HG03571 (cell line): Measurements from ENCODE around the gene B4GALT4.
"Not testable (repeated sequence)": the region's sequence is repeated elsewhere in the genome, so short reads cannot be mapped to it uniquely, and the experiment has no call there.

Experiments used
- ATAC-seq: cut with Tn5 transposase; IDR thresholded peaks from one replicate; pipeline ENCODE4 v1.9.1; 2021; ENCODE audit not compliant: unreplicated experiment

Gene B4GALT4

DNA sequence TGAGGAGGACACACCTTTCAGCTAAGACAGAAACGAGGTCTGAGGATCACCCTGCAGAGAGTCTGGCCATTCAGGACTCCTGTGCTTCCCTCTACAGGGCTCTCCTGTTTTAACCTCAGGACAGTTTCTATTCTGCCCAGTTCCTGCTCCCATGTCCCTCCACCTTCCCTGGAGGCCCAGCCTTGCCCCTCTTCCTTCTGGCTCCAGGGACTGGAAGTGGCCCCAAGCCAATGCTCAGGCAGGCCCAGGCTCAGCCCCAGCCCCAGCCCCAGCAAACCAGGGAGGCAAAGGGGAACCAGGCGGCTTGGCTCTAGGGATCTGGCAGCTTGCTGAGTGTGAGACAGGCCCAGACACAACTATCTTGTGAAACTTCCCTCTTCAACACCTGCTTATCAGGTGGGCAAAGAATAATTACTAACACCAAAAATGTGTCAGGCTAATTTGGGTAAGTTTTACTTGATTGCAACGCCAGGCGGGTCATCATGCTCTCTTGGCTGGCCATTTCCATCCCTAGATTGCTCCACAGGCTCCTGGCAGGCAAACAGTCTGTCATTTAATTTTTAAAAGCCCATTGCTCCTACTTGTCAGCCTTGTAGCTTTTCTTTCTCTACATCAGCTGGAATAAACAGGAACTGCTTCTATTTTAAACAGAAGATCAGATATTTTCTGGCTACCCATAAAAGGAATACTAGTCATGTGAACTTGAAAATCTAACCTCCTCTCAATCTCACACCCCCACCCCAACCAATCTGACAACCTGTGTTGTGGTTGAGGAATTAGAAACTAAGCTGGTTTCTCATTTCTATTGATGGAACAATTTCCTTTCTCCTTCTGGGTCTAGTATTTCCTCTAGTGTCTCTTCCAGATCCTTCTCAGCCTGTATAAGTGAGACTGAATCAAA is 33.8 kb downstream of the B4GALT4 start:
- no peak for ATAC-seq

DNA sequence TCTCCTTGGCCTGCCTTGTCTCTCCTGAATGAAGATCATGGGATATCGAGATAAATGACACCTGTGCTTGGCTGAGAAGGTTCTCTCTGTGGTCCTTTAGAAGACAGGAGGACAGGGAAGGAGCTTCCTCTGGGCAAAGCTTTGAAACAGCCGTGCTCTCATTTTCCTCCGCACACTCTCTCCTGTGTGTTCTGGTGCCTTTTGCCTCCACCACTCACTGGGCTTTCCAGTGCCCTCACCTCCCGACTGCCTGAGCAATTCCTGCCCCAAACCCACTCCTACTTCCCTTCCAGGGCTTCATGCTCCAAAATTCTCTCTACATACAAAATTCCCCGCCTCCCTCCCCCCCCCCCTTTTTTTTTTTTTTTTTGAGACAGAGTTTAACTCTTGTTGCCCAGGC is 35.0 kb downstream of the B4GALT4 start:
- ATAC-seq = no peak

DNA sequence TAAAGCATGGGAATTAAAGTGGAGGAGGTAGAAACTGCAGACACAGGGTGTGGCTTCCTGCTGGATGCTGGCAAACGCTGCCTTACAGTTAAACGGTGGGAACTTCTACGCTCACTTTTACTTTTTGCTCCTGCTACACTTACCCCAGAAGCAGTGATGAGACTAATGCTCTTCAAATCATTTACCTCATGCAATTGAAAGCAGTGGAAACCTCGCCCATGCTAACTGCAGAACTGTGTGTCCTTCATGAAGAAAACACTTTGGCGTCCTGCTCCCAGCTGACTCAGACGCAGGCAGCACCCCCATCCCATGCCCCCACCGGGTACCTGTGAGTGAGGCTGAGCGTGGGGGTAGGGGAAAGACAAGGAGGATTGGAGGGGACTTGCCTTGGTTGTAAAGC is 35.5 kb downstream of the B4GALT4 start:
- no peak for ATAC-seq

DNA sequence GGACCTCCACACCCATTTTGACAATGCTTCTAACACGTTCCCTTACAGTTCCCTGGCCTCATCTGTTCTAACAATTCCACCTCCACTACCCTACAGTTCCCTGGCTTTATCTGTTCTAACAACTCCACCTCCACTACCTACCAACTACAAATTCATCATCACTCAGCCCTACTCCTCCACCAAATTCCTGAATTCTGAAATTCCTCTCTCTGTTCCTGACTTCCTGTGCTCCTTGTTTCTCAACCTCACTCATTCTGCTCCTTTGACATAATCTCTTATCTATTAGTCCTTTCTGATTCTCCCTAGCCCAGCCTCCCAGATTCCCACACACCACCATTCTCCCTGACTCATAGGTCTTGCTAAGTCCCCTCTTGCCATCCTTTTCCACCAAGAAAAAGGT is 44.8 kb downstream of the B4GALT4 start:
- no peak for ATAC-seq

GRCh38 chr3:119195151-119195476 is 45.6 kb downstream of the B4GALT4 start:
- no peak for ATAC-seq

DNA sequence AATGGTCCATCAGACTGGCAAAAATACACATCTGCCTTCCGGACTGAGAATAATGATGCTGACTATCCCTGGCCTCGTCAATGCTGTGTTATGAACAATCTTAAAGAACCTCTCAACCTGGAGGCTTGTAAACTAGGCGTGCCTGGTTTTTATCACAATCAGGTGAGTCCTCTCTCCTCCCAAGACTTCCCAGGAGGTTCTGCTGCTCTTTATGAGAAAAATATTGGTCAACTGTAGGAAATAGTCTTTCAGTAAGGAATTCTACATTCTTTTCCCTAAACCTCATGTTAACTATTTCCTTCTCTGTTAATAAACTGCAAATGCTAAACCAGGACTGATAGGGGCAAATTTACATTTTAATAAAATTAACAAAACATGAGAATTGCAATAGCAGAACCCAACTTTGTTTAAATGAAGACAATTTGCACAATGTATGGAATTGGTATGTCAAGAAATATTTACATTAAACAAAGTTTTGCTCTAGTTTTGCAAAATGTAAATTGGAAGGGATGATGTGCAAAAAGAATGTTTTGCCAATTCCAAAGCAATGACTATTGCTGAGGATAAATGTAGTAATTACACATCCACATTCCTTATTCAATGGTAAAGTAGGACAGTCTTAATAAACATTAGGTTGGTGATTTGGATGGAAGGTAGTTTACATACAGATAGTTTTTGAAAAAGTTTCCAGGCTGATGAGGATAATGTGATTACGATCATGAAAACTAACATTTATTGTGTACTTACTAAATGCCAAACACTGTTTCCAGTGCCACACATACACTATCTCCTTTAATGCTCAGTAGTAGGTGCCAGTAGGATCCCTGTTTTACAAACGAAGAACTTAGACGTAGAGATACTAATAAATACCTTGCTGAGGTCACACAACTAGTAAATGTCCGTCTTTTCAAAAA is 46.2 kb downstream of the B4GALT4 start:
- no peak for ATAC-seq

GRCh38 chr3:119191800-119192199 is 48.9 kb downstream of the B4GALT4 start:
- ATAC-seq = no peak

DNA sequence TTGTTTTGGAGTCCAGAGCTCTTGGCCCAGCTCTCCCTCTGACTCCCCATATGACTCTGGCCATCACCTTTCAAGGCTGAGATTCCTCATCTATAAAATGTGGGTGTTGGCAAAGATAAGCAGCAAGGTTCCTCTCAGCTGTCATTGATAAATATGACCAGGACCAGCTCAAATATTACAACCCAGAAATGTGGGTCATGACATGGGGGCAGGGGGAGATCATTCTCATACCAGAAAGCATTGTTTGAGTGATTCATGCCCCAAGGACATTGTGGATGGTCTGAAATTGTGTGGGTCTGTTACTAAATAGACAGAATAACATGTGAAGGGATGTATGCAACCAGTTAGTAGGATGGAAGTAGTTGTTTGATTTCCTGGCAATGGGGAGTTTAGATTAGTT is 53.4 kb downstream of the B4GALT4 start:
- ATAC-seq = no peak

DNA sequence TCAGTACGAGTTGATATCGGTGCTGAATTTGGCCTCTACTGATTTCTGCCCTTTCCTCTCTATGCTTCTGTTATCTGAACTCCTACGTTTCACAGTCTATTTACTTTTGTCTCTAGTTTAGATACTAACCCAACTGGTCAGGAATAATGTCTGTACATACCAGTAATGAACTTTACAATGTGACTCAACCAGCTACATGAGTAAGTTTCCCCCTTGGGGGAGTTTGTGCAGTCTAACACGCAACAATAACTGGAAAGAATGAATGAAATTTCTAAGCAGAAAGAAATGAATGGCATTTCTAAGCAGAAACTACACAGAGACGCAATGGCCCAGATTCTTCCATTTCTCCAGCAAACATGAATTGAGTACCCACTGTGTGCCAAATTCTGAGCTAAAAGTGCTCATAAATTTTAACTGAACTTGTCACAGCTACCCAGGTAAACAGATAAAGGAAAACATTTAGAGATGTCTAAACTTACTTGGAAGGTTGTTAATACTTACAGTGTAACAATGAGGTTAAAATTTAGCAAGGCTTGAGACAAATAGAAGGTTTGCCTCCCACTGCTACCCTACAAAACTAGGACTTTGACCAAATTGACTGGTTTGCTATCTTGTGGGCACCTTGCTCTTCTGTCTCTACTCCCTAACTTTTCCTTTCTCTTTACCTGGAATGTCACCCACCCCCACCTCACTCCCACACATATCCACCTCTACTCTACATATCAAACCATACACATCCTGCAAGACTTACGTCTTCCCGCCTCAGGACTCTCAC is 55.7 kb downstream of the B4GALT4 start:
- no peak for ATAC-seq

GRCh38 chr3:119184111-119184510 is 56.6 kb downstream of the B4GALT4 start:
- no peak for ATAC-seq

GRCh38 chr3:119181765-119182164 is 58.9 kb downstream of the B4GALT4 start:
- ATAC-seq = no peak

DNA sequence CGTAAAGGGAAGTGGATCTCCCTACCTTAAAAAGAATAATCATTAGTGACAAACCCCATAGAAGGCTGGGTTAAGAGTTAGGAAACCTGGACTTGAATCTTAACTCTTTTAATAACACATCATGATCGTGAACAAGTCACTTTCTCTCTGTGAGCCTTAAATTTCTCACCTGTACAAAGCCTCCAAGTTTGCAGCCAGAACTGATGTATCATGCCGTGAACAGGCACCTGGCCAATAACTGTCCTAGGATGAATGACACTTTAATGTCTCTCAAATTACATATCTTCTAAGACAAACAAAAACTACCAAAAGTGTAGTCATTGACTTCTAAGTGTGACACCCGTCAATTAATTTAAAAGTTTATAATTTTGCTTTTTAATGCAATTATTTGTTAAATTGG is 63.4 kb downstream of the B4GALT4 start:
- ATAC-seq = no peak

- no peak for ATAC-seq
These were observed 63.9 kb downstream of the B4GALT4 start for GRCh38 chr3:119176778-119177177.

GRCh38 chr3:119175872-119176756 is 64.6 kb downstream of the B4GALT4 start:
- ATAC-seq = no peak

DNA sequence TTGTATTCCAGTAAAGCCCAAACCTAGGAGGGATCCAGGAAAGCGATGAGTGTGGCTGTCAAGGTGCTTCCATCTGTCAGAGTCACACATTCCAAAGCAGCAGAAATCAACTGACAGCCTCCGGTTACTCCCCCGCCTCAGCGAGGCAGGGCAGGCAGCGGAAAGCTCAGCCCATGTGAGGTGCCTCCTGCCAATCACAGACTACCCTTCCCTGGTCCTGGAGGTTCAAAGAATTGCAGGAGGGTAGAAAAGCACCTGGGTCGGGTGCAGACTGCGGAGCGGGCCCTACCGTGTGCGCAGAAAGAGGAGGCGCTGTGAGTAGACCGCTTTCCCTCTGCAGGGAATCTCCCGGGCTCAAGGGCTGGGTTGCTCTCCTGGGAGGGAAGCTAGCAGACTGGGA is 67.4 kb downstream of the B4GALT4 start, which contains the start of gene UPK1B:
UPK1B (plus strand) TSS at position 274 of the 400 bp plus-strand sequence. CDS start 13,144 bp downstream, outside the sequence.
- ATAC-seq = no peak

DNA sequence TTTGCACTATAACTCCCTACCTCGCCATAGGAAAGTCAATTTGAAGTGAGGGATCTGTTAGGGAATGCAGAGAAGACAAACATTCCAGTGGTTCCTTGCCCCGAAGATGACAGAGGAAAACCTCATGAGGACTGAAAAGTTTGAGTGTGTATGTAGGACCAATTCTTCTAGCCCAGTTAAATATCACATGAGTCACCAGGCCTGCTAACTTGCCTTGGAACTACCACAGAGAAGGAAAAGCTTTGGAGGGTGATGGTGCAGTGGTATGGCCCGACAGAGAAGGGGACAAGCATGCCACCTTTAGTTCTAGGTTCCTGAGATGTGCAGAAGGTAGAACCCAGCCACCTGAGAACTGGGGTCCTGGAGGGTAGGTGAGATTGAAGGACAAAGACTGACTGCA is 69.9 kb downstream of the B4GALT4 start:
- no peak for ATAC-seq

DNA sequence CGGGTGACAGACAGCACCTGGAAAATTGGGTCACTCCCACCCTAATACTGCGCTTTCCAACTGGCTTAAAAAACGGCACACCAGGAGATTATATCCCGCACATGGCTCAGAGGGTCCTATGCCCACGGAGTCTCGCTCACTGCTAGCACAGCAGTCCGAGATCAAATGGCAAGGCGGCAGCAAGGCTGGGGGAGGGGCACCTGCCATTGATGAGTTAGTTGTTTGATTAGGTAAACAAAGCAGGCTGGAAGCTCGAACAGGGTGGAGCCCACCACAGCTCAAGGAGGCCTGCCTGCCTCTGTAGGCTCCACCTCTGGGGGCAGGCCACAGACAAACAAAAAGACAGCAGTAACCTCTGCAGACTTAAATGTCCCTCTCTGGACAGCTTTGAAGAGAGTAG is 75.9 kb downstream of the B4GALT4 start:
- ATAC-seq = not testable (repeated sequence)
